ENCODE results near the gene AGPAT4.

DNA sequence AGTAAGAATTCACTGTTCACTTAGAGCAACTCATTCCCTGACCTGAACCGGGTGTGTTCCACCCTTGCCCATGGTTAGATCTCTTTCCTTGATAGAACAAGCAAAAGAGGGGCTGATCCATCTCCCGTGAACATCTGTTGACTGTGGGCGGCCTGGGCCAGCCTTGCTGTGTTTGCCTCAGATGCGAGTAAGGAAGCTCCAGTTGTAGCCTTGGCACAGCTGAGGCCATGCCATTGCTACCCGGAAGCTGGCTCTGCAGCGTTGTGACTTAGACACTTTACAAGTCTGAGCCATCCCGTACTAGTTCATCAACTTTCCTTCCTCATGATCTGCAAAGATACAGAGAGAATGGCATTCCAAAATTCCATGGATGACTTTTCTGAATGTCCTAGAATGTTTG is 143.3 kb downstream of the AGPAT4 start:
- TF ChIP-seq, protein P1, sequence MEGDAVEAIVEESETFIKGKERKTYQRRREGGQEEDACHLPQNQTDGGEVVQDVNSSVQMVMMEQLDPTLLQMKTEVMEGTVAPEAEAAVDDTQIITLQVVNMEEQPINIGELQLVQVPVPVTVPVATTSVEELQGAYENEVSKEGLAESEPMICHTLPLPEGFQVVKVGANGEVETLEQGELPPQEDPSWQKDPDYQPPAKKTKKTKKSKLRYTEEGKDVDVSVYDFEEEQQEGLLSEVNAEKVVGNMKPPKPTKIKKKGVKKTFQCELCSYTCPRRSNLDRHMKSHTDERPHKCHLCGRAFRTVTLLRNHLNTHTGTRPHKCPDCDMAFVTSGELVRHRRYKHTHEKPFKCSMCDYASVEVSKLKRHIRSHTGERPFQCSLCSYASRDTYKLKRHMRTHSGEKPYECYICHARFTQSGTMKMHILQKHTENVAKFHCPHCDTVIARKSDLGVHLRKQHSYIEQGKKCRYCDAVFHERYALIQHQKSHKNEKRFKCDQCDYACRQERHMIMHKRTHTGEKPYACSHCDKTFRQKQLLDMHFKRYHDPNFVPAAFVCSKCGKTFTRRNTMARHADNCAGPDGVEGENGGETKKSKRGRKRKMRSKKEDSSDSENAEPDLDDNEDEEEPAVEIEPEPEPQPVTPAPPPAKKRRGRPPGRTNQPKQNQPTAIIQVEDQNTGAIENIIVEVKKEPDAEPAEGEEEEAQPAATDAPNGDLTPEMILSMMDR (conservative IDR thresholded peaks at IDR 0.05; ENCODE audit: low read length) = no peak
- TF ChIP-seq EZH2phosphoT487 (IDR thresholded peaks at IDR 0.05; ENCODE audit: borderline replicate concordance, low read depth, low read length) = no peak
